ENCODE data around the gene P4HB. TPM values are rescaled to one million over a fixed set of nuclear protein-coding genes. Genes with fewer than 3 reads are reported as not detected.

The P4HB gene
- total RNA-seq, 1 donor from 2014 or later: 364 TPM

GRCh38 chr17:81868674-81869220, 8.4 kb upstream of the P4HB start:
- no peak overlapping the region for H3K27ac Mint-ChIP-seq (ENCODE audit: unreplicated experiment)
- TF ChIP-seq, protein P1, sequence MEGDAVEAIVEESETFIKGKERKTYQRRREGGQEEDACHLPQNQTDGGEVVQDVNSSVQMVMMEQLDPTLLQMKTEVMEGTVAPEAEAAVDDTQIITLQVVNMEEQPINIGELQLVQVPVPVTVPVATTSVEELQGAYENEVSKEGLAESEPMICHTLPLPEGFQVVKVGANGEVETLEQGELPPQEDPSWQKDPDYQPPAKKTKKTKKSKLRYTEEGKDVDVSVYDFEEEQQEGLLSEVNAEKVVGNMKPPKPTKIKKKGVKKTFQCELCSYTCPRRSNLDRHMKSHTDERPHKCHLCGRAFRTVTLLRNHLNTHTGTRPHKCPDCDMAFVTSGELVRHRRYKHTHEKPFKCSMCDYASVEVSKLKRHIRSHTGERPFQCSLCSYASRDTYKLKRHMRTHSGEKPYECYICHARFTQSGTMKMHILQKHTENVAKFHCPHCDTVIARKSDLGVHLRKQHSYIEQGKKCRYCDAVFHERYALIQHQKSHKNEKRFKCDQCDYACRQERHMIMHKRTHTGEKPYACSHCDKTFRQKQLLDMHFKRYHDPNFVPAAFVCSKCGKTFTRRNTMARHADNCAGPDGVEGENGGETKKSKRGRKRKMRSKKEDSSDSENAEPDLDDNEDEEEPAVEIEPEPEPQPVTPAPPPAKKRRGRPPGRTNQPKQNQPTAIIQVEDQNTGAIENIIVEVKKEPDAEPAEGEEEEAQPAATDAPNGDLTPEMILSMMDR (conservative IDR thresholded peaks at IDR 0.05): no peak

GRCh38 chr17:81867991-81868673, 7.8 kb upstream of the P4HB start:
- peaks cover 31% of the 10 kb centered on the region for H3K4me1 Mint-ChIP-seq
- TF ChIP-seq, protein P1 (conservative IDR thresholded peaks at IDR 0.05): no peak
- DNase-seq (ENCODE audit: low read depth, low spot score): no peak
- peaks cover 17% of the 10 kb centered on the region for H3K27me3 Mint-ChIP-seq (ENCODE audit: low read depth)
- no peak overlapping the region for H3K27ac Mint-ChIP-seq (ENCODE audit: unreplicated experiment)
- H3K9me3 Mint-ChIP-seq: no peaks in the 10 kb centered on the region
- H3K36me3 Mint-ChIP-seq (ENCODE audit: low read depth): peaks cover 3% of the 10 kb centered on the region
- peak overlapping the region; percentile 85 for H3K4me3 Mint-ChIP-seq

More at GRCh38 chr17:81868674-81869220, 8.4 kb upstream of the P4HB start:
- Mint-ChIP-seq H3K36me3 (ENCODE audit: low read depth) (peaks cover 3% of the 10 kb centered on the region), H3K27me3 (ENCODE audit: low read depth) (peaks cover 17% of the 10 kb centered on the region), H3K9me3 (no peaks in the 10 kb centered on the region), H3K4me3 (peak overlapping the region; percentile 94), H3K4me1 (peaks cover 27% of the 10 kb centered on the region)
- DNase-seq (ENCODE audit: low read depth, low spot score): no peak

- H3K27me3 Mint-ChIP-seq (ENCODE audit: low read depth): peaks cover 19% of the 10 kb centered on the region
- H3K36me3 Mint-ChIP-seq (ENCODE audit: low read depth): peaks cover 6% of the 10 kb centered on the region
- peak overlapping the region; percentile 85 for H3K4me3 Mint-ChIP-seq
- peaks cover 32% of the 10 kb centered on the region for H3K4me1 Mint-ChIP-seq
- TF ChIP-seq, protein P1 (conservative IDR thresholded peaks at IDR 0.05): no peak
- H3K9me3 Mint-ChIP-seq: no peaks in the 10 kb centered on the region
- peak overlapping the region; percentile 19 for H3K27ac Mint-ChIP-seq (ENCODE audit: unreplicated experiment)
- DNase-seq (ENCODE audit: low read depth, low spot score): no peak
These were observed 7.0 kb upstream of the P4HB start for GRCh38 chr17:81867170-81867990.

DNA sequence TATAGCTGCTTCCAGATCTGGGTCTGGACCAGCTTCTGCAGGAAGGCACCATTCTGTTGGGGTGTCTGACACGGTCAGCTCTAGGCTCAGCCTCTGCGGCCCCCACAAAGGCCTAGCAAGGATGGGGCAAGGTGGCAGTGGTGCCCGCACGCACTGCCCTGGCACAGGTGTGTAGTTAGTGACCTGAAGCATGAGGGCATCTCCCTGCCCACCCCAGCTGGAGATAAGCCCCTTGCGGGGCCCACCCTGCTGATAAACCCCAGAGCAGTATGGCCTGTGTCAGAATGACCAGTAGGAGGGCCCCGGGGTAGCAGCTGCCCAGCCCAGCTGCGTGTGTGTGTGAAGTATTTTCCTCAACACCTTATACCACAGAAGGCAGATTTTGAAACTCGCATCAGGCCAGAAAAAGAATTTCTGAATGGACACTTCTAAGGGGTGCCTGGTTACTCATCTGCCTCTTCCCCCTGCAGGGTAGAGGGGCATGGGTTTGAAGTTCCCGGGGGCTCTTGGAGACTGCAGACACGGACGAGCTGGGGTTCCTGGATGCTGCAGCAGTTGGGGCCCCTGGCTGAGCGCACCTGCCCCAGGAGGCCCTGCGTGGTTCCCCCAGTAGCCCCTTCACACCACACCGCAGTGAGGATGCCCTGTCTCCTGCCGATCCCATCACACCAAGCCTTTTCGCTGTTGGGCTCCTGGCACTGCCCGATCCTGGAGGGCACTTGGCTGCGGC, 6.3 kb upstream of the P4HB start:
- TF ChIP-seq, protein P1 (conservative IDR thresholded peaks at IDR 0.05): no peak
- no peak overlapping the region for H3K27ac Mint-ChIP-seq (ENCODE audit: unreplicated experiment)
- H3K4me3 Mint-ChIP-seq: peak overlapping the region; percentile 85
- DNase-seq (ENCODE audit: low read depth, low spot score): no peak
- peaks cover 17% of the 10 kb centered on the region for H3K27me3 Mint-ChIP-seq (ENCODE audit: low read depth)
- peaks cover 31% of the 10 kb centered on the region for H3K4me1 Mint-ChIP-seq
- H3K36me3 Mint-ChIP-seq (ENCODE audit: low read depth): peaks cover 6% of the 10 kb centered on the region
- no peaks in the 10 kb centered on the region for H3K9me3 Mint-ChIP-seq

DNA sequence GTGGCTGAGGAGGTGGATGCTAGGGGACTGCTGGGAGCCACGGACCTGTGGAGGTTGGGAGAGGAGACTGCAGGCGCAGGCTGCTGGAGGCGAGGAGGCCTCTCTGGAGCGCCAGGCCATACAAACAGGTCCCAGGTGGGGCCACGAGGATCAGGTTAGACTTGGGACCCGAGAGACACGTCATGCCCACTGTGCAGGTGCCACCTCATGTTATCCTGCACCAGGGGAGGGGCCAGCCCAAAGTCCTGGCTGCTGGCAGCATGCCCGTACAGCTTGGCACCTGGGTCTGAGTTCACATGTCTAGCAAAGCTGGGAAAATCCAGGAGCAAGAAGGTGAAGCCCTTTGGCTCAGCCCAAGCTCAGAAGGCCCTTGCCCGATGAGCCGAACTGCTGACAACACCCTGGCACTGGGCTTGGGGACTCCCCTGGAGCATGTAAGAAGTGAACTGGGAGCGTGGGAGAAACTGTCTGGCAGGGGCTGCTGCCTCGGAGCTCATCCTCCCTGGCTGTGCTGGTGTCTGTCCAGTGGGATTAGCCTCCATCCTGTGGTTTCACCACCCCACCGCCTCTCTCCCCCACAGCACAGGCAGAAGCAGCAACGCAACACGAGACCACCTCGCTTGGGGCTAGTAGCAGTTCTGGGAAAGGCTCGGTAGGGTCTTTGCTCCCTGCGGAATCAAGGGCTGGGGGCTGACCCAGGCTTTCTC, 5.6 kb upstream of the P4HB start:
- H3K27me3 Mint-ChIP-seq (ENCODE audit: low read depth): peaks cover 20% of the 10 kb centered on the region
- H3K36me3 Mint-ChIP-seq (ENCODE audit: low read depth): peaks cover 6% of the 10 kb centered on the region
- TF ChIP-seq, protein P1 (conservative IDR thresholded peaks at IDR 0.05): no peak
- no peaks in the 10 kb centered on the region for H3K9me3 Mint-ChIP-seq
- peak overlapping the region; percentile 85 for H3K4me3 Mint-ChIP-seq
- no peak for DNase-seq (ENCODE audit: low read depth, low spot score)
- peaks cover 34% of the 10 kb centered on the region for H3K4me1 Mint-ChIP-seq
- H3K27ac Mint-ChIP-seq (ENCODE audit: unreplicated experiment): no peak overlapping the region
